Mononuclear cell (primary cell): ENCODE data around the gene PITHD1. TPM values are rescaled to one million over a fixed set of nuclear protein-coding genes. Genes with fewer than 3 reads are reported as not detected.
A peak's percentile ranks its signal among the peaks of the same experiment; 100 is the strongest.
"Not testable (repeated sequence)": the region's sequence is repeated elsewhere in the genome, so short reads cannot be mapped to it uniquely, and the experiment has no call there.

Experiments
- H3K27me3 ChIP-seq: 2 replicates; pipeline ENCODE4 v1.6.0; 2011; ENCODE audit warnings: low read length, control low read depth; ENCODE audit not compliant: insufficient read depth
- H3K4me1 ChIP-seq: 2 replicates; pipeline ENCODE4 v1.5.1; 2011; ENCODE audit warnings: mild to moderate bottlenecking, low read length, control low read depth; ENCODE audit not compliant: insufficient read depth
- H3K4me3 ChIP-seq: 2 replicates; pipeline ENCODE4 v1.5.1; 2011; ENCODE audit warnings: mild to moderate bottlenecking, low read length, moderate library complexity
- H3K9me3 ChIP-seq: 2 replicates; pipeline ENCODE4 v1.5.1; 2011; ENCODE audit warnings: low read depth, mild to moderate bottlenecking, control low read depth, low read length
- total RNA-seq: library from RNA; depleted of rRNA; stranded (reverse); fragments of >200 nt; gene quantifications from one replicate; pipeline ENCODE4 v1.2.3, GENCODE V29; 2012

Gene PITHD1
- total RNA-seq = 63.8 TPM

- H3K4me3 ChIP-seq = peak within 1 kb of the TSS; percentile 95
- peaks cover 27% of the 10 kb centered on the region for H3K4me1 ChIP-seq
- H3K27me3 ChIP-seq = no peaks in the 10 kb centered on the region
- no peaks in the 10 kb centered on the region for H3K9me3 ChIP-seq
These were observed at the start of gene PITHD1 for GRCh38 chr1:23777979-23778814. Gene PITHD1 (plus strand): TSS chr1:23778418. CDS start chr1:23778516, 98 bp downstream.

- H3K4me3 ChIP-seq = no peak overlapping the region
- no peaks in the 10 kb centered on the region for H3K27me3 ChIP-seq
- H3K9me3 ChIP-seq = no peaks in the 10 kb centered on the region
- H3K4me1 ChIP-seq = peaks cover 27% of the 10 kb centered on the region
These were observed 45.6 kb upstream of the PITHD1 start for GRCh38 chr1:23732363-23733224.

- peaks cover 20% of the 10 kb centered on the region for H3K4me1 ChIP-seq
- not testable (repeated sequence) for H3K4me3 ChIP-seq, H3K27me3 ChIP-seq, H3K9me3 ChIP-seq
These were observed 44.9 kb upstream of the PITHD1 start for GRCh38 chr1:23733281-23733680.

GRCh38 chr1:23736437-23737134 is 41.6 kb upstream of the PITHD1 start:
- Histone ChIP-seq H3K27me3 (no peaks in the 10 kb centered on the region), H3K9me3 (no peaks in the 10 kb centered on the region), H3K4me3 (no peak overlapping the region), H3K4me1 (no peaks in the 10 kb centered on the region)

GRCh38 chr1:23741609-23742008 is 36.6 kb upstream of the PITHD1 start:
- Histone ChIP-seq H3K4me1 (peaks cover 24% of the 10 kb centered on the region), H3K4me3 (no peak overlapping the region), H3K27me3 (no peaks in the 10 kb centered on the region), H3K9me3 (no peaks in the 10 kb centered on the region)

- Histone ChIP-seq H3K9me3 (no peaks in the 10 kb centered on the region), H3K4me1 (peaks cover 24% of the 10 kb centered on the region), H3K27me3 (no peaks in the 10 kb centered on the region), H3K4me3 (peak overlapping the region; percentile 87)
These were observed 35.4 kb upstream of the PITHD1 start for GRCh38 chr1:23742670-23743286.

- Histone ChIP-seq H3K4me3 (peak within 1 kb of the TSS; percentile 87), H3K9me3 (no peaks in the 10 kb centered on the region), H3K27me3 (no peaks in the 10 kb centered on the region), H3K4me1 (peaks cover 24% of the 10 kb centered on the region)
These were observed 34.7 kb upstream of the PITHD1 start, which contains the start of gene ELOA for GRCh38 chr1:23743287-23744152. Gene ELOA (plus strand): TSS chr1:23743471. CDS start chr1:23743504, 33 bp downstream.

GRCh38 chr1:23745515-23745914 is 32.7 kb upstream of the PITHD1 start:
- no peak overlapping the region for H3K4me3 ChIP-seq
- peaks cover 24% of the 10 kb centered on the region for H3K4me1 ChIP-seq
- H3K9me3 ChIP-seq = no peaks in the 10 kb centered on the region
- H3K27me3 ChIP-seq = no peaks in the 10 kb centered on the region

- no peaks in the 10 kb centered on the region for H3K27me3 ChIP-seq
- no peak overlapping the region for H3K4me3 ChIP-seq
- H3K9me3 ChIP-seq = no peaks in the 10 kb centered on the region
- peaks cover 19% of the 10 kb centered on the region for H3K4me1 ChIP-seq
These were observed 30.2 kb upstream of the PITHD1 start for GRCh38 chr1:23748016-23748415.

- H3K27me3 ChIP-seq = no peaks in the 10 kb centered on the region
- no peaks in the 10 kb centered on the region for H3K9me3 ChIP-seq
- no peaks in the 10 kb centered on the region for H3K4me1 ChIP-seq
- no peak overlapping the region for H3K4me3 ChIP-seq
These were observed 27.0 kb upstream of the PITHD1 start for GRCh38 chr1:23751050-23751814.

- H3K4me3 ChIP-seq = no peak overlapping the region
- no peaks in the 10 kb centered on the region for H3K9me3 ChIP-seq
- H3K4me1 ChIP-seq = no peaks in the 10 kb centered on the region
- no peaks in the 10 kb centered on the region for H3K27me3 ChIP-seq
These were observed 26.4 kb upstream of the PITHD1 start for GRCh38 chr1:23751815-23752200.

GRCh38 chr1:23752909-23753308 is 25.3 kb upstream of the PITHD1 start:
- Histone ChIP-seq H3K27me3 (no peaks in the 10 kb centered on the region), H3K4me1 (no peaks in the 10 kb centered on the region), H3K9me3 (no peaks in the 10 kb centered on the region), H3K4me3 (no peak overlapping the region)

GRCh38 chr1:23756676-23757075 is 21.5 kb upstream of the PITHD1 start:
- H3K27me3 ChIP-seq = no peaks in the 10 kb centered on the region
- no peak overlapping the region for H3K4me3 ChIP-seq
- H3K4me1 ChIP-seq = no peaks in the 10 kb centered on the region
- H3K9me3 ChIP-seq = no peaks in the 10 kb centered on the region
